K562 (cell line): ENCODE data around the gene ITPR1. TPM values are rescaled to one million over a fixed set of nuclear protein-coding genes. Genes with fewer than 3 reads are reported as not detected.

Source experiments
- GATAD2A ChIP-seq: fragments of 450-650 bp; IDR thresholded peaks from 2 replicates; pipeline ENCODE4 v1.6.1; 2017
- MYC ChIP-seq, 2 experiments: fragments of 250-450 bp in 1 of 2; sonication (Bioruptor Pico) in 1 of 2; IDR thresholded peaks; 2 replicates each; pipeline versions ENCODE4 v1.5.1 to v1.6.1; 2012 to 2021; ENCODE audit warnings: low read depth in 2 of 2, borderline replicate concordance in 1 of 2, improper control_type of control experiment in 1 of 2, low read length in 1 of 2, mild to moderate bottlenecking in 1 of 2, moderate library complexity in 1 of 2
- NR2F6 ChIP-seq: fragments of 450-650 bp; formaldehyde crosslinking; IDR thresholded peaks from 2 replicates; pipeline ENCODE4 v1.4.0; 2020; ENCODE audit warnings: mild to moderate bottlenecking
- POLR3G ChIP-seq: IDR thresholded peaks from 2 replicates; pipeline ENCODE4 v1.6.1; 2011; ENCODE audit not compliant: insufficient read length, insufficient replicate concordance; ENCODE audit errors: extremely low read depth
- RB1 ChIP-seq: fragments of 450-650 bp; IDR thresholded peaks from 2 replicates; pipeline ENCODE4 v1.6.1; 2017; ENCODE audit warnings: low read depth, mild to moderate bottlenecking
- RCOR1 ChIP-seq, 2 experiments: IDR thresholded peaks; 2 replicates each; pipeline ENCODE4 v1.6.1; 2012; ENCODE audit warnings: low read depth in 2 of 2, low read length in 2 of 2, borderline replicate concordance in 1 of 2, improper control_type of control experiment in 1 of 2
- TEAD2 ChIP-seq: fragments of 450-650 bp; IDR thresholded peaks from 2 replicates; pipeline ENCODE4 v1.6.1; 2016; ENCODE audit warnings: missing genetic modification characterization, control low read depth, missing compliant biosample characterization
- ZNF184 ChIP-seq: sonication (generic); formaldehyde crosslinking; IDR thresholded peaks from 2 replicates; pipeline ENCODE4 v1.5.0; 2020; ENCODE audit warnings: missing genetic modification reagents
- polyA plus RNA-seq, 8 experiments: library from polyadenylated mRNA; depleted of rRNA in 4 of 8; stranded (reverse) in 5 of 8; unstranded in 3 of 8; fragments of >200 nt; fragmentation: Nextera tagmentation in 2 of 8; fragmentation: Illumina TruSeq in 1 of 8; extraction: Ambion mirVana in 2 of 8; extraction: Trizol in 1 of 8; gene quantifications; 2 replicates each; pipeline versions ENCODE4 v1.2.1 to v1.2.3, GENCODE V29; 2011 to 2014; ENCODE audit warnings: inconsistent platforms in 1 of 8, missing spikeins in 1 of 8
- total RNA-seq, 7 experiments: library from RNA; depleted of rRNA in 6 of 7; stranded (reverse); fragments of >200 nt in 6 of 7; fragmentation: Illumina TruSeq in 2 of 7; extraction: Trizol in 2 of 7; gene quantifications; 2 replicates each; pipeline versions ENCODE4 v1.2.1 to v1.2.3, GENCODE V29; 2011 to 2021; ENCODE audit warnings: low replicate concordance in 1 of 7
- TF ChIP-seq, protein P1 (sequence below): fragments of 450-650 bp; IDR thresholded peaks from 2 replicates; pipeline ENCODE4 v1.7.1; 2018; ENCODE audit warnings: mild to moderate bottlenecking, low read depth; ENCODE audit not compliant: partially characterized antibody
- TF ChIP-seq, protein P2 (sequence below): fragments of 450-650 bp; IDR thresholded peaks from 2 replicates; pipeline ENCODE4 v1.6.1; 2017; ENCODE audit warnings: mild to moderate bottlenecking, moderate library complexity
- TF ChIP-seq, protein P3 (sequence below): fragments of 200-600 bp; sonication (generic); IDR thresholded peaks from one replicate; pipeline ENCODE4 v1.6.1; 2012; ENCODE audit warnings: mild to moderate bottlenecking, low read depth, low read length, inconsistent platforms

The ITPR1 gene
- total and polyA plus RNA-seq, 9 of the 15 experiments (the other 6 are each of a cell fraction or from before 2014, with no cell fraction given), result 22.4 to 40.0 (median 27.4) TPM

DNA sequence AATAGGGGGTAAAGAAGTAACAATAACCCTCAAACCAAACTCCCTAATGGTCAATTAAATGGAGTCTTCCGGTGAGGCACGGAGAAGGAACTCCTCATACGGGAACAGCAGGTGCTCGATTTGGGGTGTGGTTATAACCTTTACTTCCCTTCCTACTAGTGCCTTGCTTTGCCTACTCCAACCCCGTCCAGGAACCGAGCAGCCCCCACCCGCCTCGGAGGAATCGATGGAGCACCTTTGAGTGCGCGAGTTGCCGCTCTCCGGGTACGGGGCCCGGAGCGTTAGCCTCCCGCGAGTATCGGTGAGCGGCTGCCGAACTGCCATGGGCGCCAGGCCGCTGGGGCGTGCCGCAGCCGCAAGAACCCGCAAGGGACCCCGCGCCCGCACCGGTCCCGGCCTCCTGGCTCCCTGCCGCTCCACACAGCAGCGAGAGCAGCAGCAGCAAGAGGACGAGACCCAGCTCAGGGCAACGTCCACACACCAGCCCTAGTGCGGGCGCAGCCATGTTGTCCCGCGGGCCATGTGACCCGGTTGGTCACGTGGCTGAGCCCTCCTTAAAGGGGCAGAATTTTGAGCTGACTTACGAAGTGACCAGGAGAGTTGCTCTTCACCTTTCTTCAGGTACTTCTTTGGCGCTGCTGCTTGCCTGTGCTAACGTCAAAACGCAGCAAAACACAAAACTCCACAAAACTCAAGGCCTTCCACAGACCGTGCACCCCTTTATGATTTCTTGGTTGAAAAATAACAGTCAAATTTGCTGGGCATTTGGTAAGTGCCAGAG lies 26.2 kb upstream of the ITPR1 start, which contains the start of gene SUMF1 (continued):
- no peak for TF ChIP-seq TEAD2 (tag)
- TF ChIP-seq, protein P1, sequence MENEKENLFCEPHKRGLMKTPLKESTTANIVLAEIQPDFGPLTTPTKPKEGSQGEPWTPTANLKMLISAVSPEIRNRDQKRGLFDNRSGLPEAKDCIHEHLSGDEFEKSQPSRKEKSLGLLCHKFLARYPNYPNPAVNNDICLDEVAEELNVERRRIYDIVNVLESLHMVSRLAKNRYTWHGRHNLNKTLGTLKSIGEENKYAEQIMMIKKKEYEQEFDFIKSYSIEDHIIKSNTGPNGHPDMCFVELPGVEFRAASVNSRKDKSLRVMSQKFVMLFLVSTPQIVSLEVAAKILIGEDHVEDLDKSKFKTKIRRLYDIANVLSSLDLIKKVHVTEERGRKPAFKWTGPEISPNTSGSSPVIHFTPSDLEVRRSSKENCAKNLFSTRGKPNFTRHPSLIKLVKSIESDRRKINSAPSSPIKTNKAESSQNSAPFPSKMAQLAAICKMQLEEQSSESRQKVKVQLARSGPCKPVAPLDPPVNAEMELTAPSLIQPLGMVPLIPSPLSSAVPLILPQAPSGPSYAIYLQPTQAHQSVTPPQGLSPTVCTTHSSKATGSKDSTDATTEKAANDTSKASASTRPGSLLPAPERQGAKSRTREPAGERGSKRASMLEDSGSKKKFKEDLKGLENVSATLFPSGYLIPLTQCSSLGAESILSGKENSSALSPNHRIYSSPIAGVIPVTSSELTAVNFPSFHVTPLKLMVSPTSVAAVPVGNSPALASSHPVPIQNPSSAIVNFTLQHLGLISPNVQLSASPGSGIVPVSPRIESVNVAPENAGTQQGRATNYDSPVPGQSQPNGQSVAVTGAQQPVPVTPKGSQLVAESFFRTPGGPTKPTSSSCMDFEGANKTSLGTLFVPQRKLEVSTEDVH, result no peak
- peak; percentile 94 for TF ChIP-seq RB1
- TF ChIP-seq ZNF184 (CRISPR knock-in tag), result no peak
- peak in 1 of 2 experiments; percentile 75; a peak in 2 of 4 replicates for TF ChIP-seq RCOR1 (IDR thresholded peaks at IDR 0.05; ENCODE audit: borderline replicate concordance in 1 of 2, low read depth in 2 of 2, low read length in 2 of 2)
- no peak for TF ChIP-seq POLR3G
- TF ChIP-seq GATAD2A, result no peak
- TF ChIP-seq MYC (IDR thresholded peaks at IDR 0.05; ENCODE audit: low read depth, low read length), result peak; percentile 94
- peak; percentile 86; the same call in 1 of the 2 replicates for TF ChIP-seq MYC (CRISPR knock-in tag; IDR thresholded peaks at IDR 0.05; ENCODE audit: borderline replicate concordance, low read depth)
- TF ChIP-seq, protein P2, sequence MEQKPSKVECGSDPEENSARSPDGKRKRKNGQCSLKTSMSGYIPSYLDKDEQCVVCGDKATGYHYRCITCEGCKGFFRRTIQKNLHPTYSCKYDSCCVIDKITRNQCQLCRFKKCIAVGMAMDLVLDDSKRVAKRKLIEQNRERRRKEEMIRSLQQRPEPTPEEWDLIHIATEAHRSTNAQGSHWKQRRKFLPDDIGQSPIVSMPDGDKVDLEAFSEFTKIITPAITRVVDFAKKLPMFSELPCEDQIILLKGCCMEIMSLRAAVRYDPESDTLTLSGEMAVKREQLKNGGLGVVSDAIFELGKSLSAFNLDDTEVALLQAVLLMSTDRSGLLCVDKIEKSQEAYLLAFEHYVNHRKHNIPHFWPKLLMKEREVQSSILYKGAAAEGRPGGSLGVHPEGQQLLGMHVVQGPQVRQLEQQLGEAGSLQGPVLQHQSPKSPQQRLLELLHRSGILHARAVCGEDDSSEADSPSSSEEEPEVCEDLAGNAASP, result no peak
- TF ChIP-seq NR2F6 (CRISPR knock-in tag), result no peak
- TF ChIP-seq, protein P3, sequence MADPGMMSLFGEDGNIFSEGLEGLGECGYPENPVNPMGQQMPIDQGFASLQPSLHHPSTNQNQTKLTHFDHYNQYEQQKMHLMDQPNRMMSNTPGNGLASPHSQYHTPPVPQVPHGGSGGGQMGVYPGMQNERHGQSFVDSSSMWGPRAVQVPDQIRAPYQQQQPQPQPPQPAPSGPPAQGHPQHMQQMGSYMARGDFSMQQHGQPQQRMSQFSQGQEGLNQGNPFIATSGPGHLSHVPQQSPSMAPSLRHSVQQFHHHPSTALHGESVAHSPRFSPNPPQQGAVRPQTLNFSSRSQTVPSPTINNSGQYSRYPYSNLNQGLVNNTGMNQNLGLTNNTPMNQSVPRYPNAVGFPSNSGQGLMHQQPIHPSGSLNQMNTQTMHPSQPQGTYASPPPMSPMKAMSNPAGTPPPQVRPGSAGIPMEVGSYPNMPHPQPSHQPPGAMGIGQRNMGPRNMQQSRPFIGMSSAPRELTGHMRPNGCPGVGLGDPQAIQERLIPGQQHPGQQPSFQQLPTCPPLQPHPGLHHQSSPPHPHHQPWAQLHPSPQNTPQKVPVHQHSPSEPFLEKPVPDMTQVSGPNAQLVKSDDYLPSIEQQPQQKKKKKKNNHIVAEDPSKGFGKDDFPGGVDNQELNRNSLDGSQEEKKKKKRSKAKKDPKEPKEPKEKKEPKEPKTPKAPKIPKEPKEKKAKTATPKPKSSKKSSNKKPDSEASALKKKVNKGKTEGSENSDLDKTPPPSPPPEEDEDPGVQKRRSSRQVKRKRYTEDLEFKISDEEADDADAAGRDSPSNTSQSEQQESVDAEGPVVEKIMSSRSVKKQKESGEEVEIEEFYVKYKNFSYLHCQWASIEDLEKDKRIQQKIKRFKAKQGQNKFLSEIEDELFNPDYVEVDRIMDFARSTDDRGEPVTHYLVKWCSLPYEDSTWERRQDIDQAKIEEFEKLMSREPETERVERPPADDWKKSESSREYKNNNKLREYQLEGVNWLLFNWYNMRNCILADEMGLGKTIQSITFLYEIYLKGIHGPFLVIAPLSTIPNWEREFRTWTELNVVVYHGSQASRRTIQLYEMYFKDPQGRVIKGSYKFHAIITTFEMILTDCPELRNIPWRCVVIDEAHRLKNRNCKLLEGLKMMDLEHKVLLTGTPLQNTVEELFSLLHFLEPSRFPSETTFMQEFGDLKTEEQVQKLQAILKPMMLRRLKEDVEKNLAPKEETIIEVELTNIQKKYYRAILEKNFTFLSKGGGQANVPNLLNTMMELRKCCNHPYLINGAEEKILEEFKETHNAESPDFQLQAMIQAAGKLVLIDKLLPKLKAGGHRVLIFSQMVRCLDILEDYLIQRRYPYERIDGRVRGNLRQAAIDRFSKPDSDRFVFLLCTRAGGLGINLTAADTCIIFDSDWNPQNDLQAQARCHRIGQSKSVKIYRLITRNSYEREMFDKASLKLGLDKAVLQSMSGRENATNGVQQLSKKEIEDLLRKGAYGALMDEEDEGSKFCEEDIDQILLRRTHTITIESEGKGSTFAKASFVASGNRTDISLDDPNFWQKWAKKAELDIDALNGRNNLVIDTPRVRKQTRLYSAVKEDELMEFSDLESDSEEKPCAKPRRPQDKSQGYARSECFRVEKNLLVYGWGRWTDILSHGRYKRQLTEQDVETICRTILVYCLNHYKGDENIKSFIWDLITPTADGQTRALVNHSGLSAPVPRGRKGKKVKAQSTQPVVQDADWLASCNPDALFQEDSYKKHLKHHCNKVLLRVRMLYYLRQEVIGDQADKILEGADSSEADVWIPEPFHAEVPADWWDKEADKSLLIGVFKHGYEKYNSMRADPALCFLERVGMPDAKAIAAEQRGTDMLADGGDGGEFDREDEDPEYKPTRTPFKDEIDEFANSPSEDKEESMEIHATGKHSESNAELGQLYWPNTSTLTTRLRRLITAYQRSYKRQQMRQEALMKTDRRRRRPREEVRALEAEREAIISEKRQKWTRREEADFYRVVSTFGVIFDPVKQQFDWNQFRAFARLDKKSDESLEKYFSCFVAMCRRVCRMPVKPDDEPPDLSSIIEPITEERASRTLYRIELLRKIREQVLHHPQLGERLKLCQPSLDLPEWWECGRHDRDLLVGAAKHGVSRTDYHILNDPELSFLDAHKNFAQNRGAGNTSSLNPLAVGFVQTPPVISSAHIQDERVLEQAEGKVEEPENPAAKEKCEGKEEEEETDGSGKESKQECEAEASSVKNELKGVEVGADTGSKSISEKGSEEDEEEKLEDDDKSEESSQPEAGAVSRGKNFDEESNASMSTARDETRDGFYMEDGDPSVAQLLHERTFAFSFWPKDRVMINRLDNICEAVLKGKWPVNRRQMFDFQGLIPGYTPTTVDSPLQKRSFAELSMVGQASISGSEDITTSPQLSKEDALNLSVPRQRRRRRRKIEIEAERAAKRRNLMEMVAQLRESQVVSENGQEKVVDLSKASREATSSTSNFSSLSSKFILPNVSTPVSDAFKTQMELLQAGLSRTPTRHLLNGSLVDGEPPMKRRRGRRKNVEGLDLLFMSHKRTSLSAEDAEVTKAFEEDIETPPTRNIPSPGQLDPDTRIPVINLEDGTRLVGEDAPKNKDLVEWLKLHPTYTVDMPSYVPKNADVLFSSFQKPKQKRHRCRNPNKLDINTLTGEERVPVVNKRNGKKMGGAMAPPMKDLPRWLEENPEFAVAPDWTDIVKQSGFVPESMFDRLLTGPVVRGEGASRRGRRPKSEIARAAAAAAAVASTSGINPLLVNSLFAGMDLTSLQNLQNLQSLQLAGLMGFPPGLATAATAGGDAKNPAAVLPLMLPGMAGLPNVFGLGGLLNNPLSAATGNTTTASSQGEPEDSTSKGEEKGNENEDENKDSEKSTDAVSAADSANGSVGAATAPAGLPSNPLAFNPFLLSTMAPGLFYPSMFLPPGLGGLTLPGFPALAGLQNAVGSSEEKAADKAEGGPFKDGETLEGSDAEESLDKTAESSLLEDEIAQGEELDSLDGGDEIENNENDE, result no peak
